CD14-positive monocyte (primary cell): ENCODE results near the gene FHOD3. TPM values are rescaled to one million over a fixed set of nuclear protein-coding genes. Genes with fewer than 3 reads are reported as not detected.

ENCODE experiments used
- DNase-seq, 3 donors: peaks; one replicate each; pipeline ENCODE4 v3.0.0-alpha.2; 2011 to 2022
- H2AFZ ChIP-seq: 2 replicates; pipeline ENCODE4 v1.6.0; 2012; ENCODE audit warnings: mild to moderate bottlenecking, low read depth, low read length, inconsistent platforms; ENCODE audit not compliant: insufficient read depth, poor library complexity, severe bottlenecking
- H3K27ac ChIP-seq, 2 donors: 1 replicate in 1 of 2; 2 replicates in 1 of 2; pipeline ENCODE4 v1.5.1; 2012 to 2013; ENCODE audit warnings: low read length in 2 of 2, control low read depth in 1 of 2, inconsistent platforms in 1 of 2, low read depth in 1 of 2, mild to moderate bottlenecking in 1 of 2
- H3K27me3 ChIP-seq, 2 donors: one replicate each; pipeline versions ENCODE4 v1.6.0 to v1.6.1; 2011 to 2013; ENCODE audit warnings: low read length in 2 of 2; ENCODE audit not compliant: control insufficient read depth in 2 of 2, insufficient read depth in 2 of 2
- H3K36me3 ChIP-seq, 2 donors: replicated peaks in 1 of 2; 1 replicate in 1 of 2; 2 replicates in 1 of 2; pipeline versions ENCODE4 v1.5.1 to v1.6.1; 2012 to 2013; ENCODE audit warnings: low read length in 2 of 2, control low read depth in 1 of 2, inconsistent platforms in 1 of 2, mild to moderate bottlenecking in 1 of 2; ENCODE audit not compliant: insufficient read depth in 2 of 2, control insufficient read depth in 1 of 2
- H3K4me1 ChIP-seq, 2 donors: 1 replicate in 1 of 2; 2 replicates in 1 of 2; pipeline versions ENCODE4 v1.5.1 to v1.6.1; 2012 to 2013; ENCODE audit warnings: low read length in 2 of 2, control low read depth in 1 of 2, inconsistent platforms in 1 of 2, mild to moderate bottlenecking in 1 of 2, moderate library complexity in 1 of 2; ENCODE audit not compliant: insufficient read depth in 2 of 2, control insufficient read depth in 1 of 2
- H3K4me2 ChIP-seq: replicated peaks from 2 replicates; pipeline ENCODE3; 2012; ENCODE audit warnings: low read length, moderate library complexity, mild to moderate bottlenecking; ENCODE audit not compliant: poor library complexity, severe bottlenecking; ENCODE audit errors: extremely low read depth
- H3K4me3 ChIP-seq, 3 experiments: fragments of 200-600 bp in 1 of 3; sonication (generic) in 1 of 3; replicated peaks in 1 of 3; 1 replicate in 2 of 3; 2 replicates in 1 of 3; pipeline ENCODE4 v1.5.1; 2011 to 2013; ENCODE audit warnings: low read length in 3 of 3, mild to moderate bottlenecking in 3 of 3, control low read depth in 2 of 3, low read depth in 2 of 3, inconsistent platforms in 1 of 3, moderate library complexity in 1 of 3
- H3K79me2 ChIP-seq: 2 replicates; pipeline ENCODE4 v1.6.0; 2012; ENCODE audit warnings: mild to moderate bottlenecking, control low read depth, inconsistent platforms, low read length, moderate library complexity; ENCODE audit not compliant: insufficient read depth
- H3K9ac ChIP-seq: 2 replicates; pipeline ENCODE4 v1.6.0; 2017; ENCODE audit warnings: low read length, mild to moderate bottlenecking; ENCODE audit not compliant: insufficient read depth, poor library complexity, severe bottlenecking
- H3K9me3 ChIP-seq, 2 donors: replicated peaks in 1 of 2; 1 replicate in 1 of 2; 2 replicates in 1 of 2; pipeline versions ENCODE4 v1.5.1 to v1.6.1; 2012 to 2013; ENCODE audit warnings: low read length in 2 of 2, control low read depth in 1 of 2; ENCODE audit not compliant: control insufficient read depth in 1 of 2, insufficient read depth in 1 of 2
- H4K20me1 ChIP-seq: 2 replicates; pipeline ENCODE4 v1.6.0; 2012; ENCODE audit warnings: mild to moderate bottlenecking, low read length, control low read depth, moderate library complexity; ENCODE audit not compliant: insufficient read depth
- H3K27ac Mint-ChIP-seq, 7 donors: one replicate each; pipeline ENCODE4 v1.8.0; 2020; ENCODE audit warnings: mild to moderate bottlenecking in 7 of 7, mixed read lengths in 7 of 7, moderate library complexity in 6 of 7, inconsistent platforms in 2 of 7
- H3K27me3 Mint-ChIP-seq, 3 donors: one replicate each; pipeline ENCODE4 v1.8.0; 2021 to 2022; ENCODE audit warnings: low read depth in 3 of 3, mild to moderate bottlenecking in 3 of 3, mixed read lengths in 3 of 3, moderate library complexity in 3 of 3, inconsistent platforms in 1 of 3
- H3K36me3 Mint-ChIP-seq, 2 donors: one replicate each; pipeline ENCODE4 v1.8.0; 2020; ENCODE audit warnings: mixed read lengths in 2 of 2, inconsistent platforms in 1 of 2, mild to moderate bottlenecking in 1 of 2
- H3K4me1 Mint-ChIP-seq: one replicate; pipeline ENCODE4 v1.8.0; 2020; ENCODE audit warnings: mild to moderate bottlenecking, mixed read lengths
- H3K4me3 Mint-ChIP-seq, 2 donors: one replicate each; pipeline ENCODE4 v1.8.0; 2020; ENCODE audit warnings: mild to moderate bottlenecking in 2 of 2, mixed read lengths in 2 of 2, moderate library complexity in 1 of 2
- H3K9me3 Mint-ChIP-seq, 7 donors: one replicate each; pipeline ENCODE4 v1.8.0; 2020 to 2022; ENCODE audit warnings: mixed read lengths in 7 of 7, mild to moderate bottlenecking in 6 of 7, moderate library complexity in 6 of 7, inconsistent platforms in 2 of 7
- WGBS: methylation state at CpG from one replicate; pipeline ENCODE4 v1.1.5; 2013; ENCODE audit warnings: missing lambda C conversion rate; ENCODE audit not compliant: insufficient coverage; 5-methylcytosine and 5-hydroxymethylcytosine counted together
- intact Hi-C, 2 donors: fragments of 100-400 bp; cut with micrococcal nuclease; formaldehyde crosslinking; loops; one replicate each; pipeline versions ENCODE4 v1.15.0 to v1.15.1; 2023
- polyA plus RNA-seq, 3 donors: library from polyadenylated mRNA; depleted of rRNA in 1 of 3; unstranded in 2 of 3; stranded (reverse) in 1 of 3; fragments of 300-500 nt in 2 of 3; fragments of >200 nt in 1 of 3; fragmentation: Illumina TruSeq in 2 of 3; gene quantifications; 1 replicate in 2 of 3; 2 replicates in 1 of 3; pipeline ENCODE4 v1.2.3, GENCODE V29; 2012 to 2021
- TF ChIP-seq, protein P1 (sequence below): fragments of 200-600 bp; IDR thresholded peaks from one replicate; pipeline ENCODE4 v1.8.0; 2022; ENCODE audit warnings: antibody characterized with exemption, mild to moderate bottlenecking

Gene FHOD3
- polyA plus RNA-seq, 3 donors, result not detected

DNA sequence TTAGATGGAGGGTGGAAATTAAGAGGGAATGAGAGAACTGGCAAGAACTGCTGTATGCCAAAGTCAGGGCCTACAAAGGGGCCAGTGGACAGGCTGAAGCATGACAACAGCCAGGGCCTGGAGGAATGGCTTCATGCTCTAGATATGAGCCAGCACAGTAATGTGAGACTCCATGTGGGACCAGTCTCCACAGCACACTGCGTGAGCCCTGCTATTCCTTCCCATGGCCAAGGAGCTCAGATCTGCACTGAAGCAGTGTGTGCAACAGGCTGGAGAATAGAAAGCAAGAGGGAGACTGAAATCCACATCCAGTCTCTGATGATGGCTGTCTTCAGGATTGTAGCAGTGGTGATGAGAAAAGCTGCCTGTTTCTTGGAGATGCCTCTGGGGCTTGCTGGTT lies 368.4 kb downstream of the FHOD3 start:
- H3K79me2 ChIP-seq, result no peaks in the 10 kb centered on the region
- intact Hi-C loops, result no loop called here
- H3K36me3 Mint-ChIP-seq, result no peaks in the 10 kb centered on the region
- peaks cover 0 to 4% (median 0%) of the 10 kb centered on the region in 7 donors for H3K9me3 Mint-ChIP-seq
- H3K4me1 Mint-ChIP-seq, result no peaks in the 10 kb centered on the region
- H3K9ac ChIP-seq, result no peak overlapping the region
- H3K27ac ChIP-seq, result no peak overlapping the region
- no peak for DNase-seq
- H3K4me3 ChIP-seq, result no peak overlapping the region
- H3K27me3 ChIP-seq, result no peaks in the 10 kb centered on the region
- H3K4me3 Mint-ChIP-seq, result no peak overlapping the region
- no peaks in the 10 kb centered on the region for H4K20me1 ChIP-seq
- no CpG with 5 or more reads among the region's 1 CpG for WGBS
- H3K36me3 ChIP-seq, result no peaks in the 10 kb centered on the region
- no peaks in the 10 kb centered on the region for H3K4me1 ChIP-seq
- H3K9me3 ChIP-seq, result no peaks in the 10 kb centered on the region
- no peak overlapping the region for H2AFZ ChIP-seq
- H3K27me3 Mint-ChIP-seq, result no peaks in the 10 kb centered on the region
- TF ChIP-seq, protein P1, sequence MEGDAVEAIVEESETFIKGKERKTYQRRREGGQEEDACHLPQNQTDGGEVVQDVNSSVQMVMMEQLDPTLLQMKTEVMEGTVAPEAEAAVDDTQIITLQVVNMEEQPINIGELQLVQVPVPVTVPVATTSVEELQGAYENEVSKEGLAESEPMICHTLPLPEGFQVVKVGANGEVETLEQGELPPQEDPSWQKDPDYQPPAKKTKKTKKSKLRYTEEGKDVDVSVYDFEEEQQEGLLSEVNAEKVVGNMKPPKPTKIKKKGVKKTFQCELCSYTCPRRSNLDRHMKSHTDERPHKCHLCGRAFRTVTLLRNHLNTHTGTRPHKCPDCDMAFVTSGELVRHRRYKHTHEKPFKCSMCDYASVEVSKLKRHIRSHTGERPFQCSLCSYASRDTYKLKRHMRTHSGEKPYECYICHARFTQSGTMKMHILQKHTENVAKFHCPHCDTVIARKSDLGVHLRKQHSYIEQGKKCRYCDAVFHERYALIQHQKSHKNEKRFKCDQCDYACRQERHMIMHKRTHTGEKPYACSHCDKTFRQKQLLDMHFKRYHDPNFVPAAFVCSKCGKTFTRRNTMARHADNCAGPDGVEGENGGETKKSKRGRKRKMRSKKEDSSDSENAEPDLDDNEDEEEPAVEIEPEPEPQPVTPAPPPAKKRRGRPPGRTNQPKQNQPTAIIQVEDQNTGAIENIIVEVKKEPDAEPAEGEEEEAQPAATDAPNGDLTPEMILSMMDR, result no peak
- H3K4me2 ChIP-seq, result no peak overlapping the region
- no peak overlapping the region for H3K27ac Mint-ChIP-seq

DNA sequence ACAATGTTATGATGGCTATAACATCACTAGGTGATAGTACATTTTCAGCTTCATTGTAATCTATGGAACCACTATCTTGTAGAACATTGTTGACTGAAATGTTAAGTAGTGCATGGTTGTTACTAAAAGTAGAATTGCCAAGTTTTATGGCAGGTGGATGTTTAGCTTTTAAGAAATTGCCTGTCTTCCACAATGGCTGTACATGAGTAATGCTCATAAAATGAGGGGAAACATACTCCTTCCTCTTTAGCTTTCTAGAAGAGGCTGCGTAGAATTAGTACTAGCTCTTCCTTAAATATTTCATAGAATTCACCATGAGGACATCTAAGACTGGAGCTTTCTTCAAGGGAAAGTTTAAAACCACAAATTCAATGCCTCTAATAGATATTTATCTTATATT lies 370.3 kb downstream of the FHOD3 start:
- no peak overlapping the region for H3K4me2 ChIP-seq
- no peaks in the 10 kb centered on the region for H3K9me3 ChIP-seq
- WGBS, result no CpG with 5 or more reads among the region's 1 CpG
- H3K9me3 Mint-ChIP-seq, result peaks cover 0 to 6% (median 2%) of the 10 kb centered on the region in 7 donors
- DNase-seq, result no peak
- intact Hi-C loops, result no loop called here
- H3K27me3 Mint-ChIP-seq, result no peaks in the 10 kb centered on the region
- H3K4me3 Mint-ChIP-seq, result no peak overlapping the region
- H3K27ac Mint-ChIP-seq, result no peak overlapping the region
- TF ChIP-seq, protein P1, result no peak
- no peak overlapping the region for H3K9ac ChIP-seq
- no peak overlapping the region for H2AFZ ChIP-seq
- no peaks in the 10 kb centered on the region for H3K36me3 ChIP-seq
- no peaks in the 10 kb centered on the region for H3K36me3 Mint-ChIP-seq
- H3K4me1 Mint-ChIP-seq, result peaks cover 2% of the 10 kb centered on the region
- no peak overlapping the region for H3K27ac ChIP-seq
- H3K4me3 ChIP-seq, result no peak overlapping the region
- H3K27me3 ChIP-seq, result no peaks in the 10 kb centered on the region
- H3K4me1 ChIP-seq, result no peaks in the 10 kb centered on the region
- H3K79me2 ChIP-seq, result no peaks in the 10 kb centered on the region
- no peaks in the 10 kb centered on the region for H4K20me1 ChIP-seq
